Stimulated activated CD4-positive, alpha-beta T cell treated with anti-CD3 and anti-CD28 coated beads, Interleukin-12 subunit alpha, Interleukin-12 subunit beta, amount 100 ng/mL, for 4 hours (primary cell): ENCODE results near the gene SP100.

Experiments used
- DNase-seq: peaks from one replicate; pipeline ENCODE4 v3.0.0-alpha.2; 2020

The SP100 gene

GRCh38 chr2:230564805-230565779 is 149.1 kb downstream of the SP100 start:
- no peak for DNase-seq

GRCh38 chr2:230569298-230569697 is 153.3 kb downstream of the SP100 start:
- DNase-seq, result no peak

- no peak for DNase-seq
Observed at GRCh38 chr2:230570987-230571386, 155.0 kb downstream of the SP100 start.

- DNase-seq, result peak; percentile 8
Observed at GRCh38 chr2:230575642-230576324, 159.8 kb downstream of the SP100 start.

- DNase-seq, result no peak
Observed at GRCh38 chr2:230577114-230577513, 161.1 kb downstream of the SP100 start.

GRCh38 chr2:230578106-230578505 is 162.1 kb downstream of the SP100 start:
- no peak for DNase-seq

- no peak for DNase-seq
Observed at GRCh38 chr2:230582851-230583283, 166.9 kb downstream of the SP100 start.

- no peak for DNase-seq
Observed at GRCh38 chr2:230583581-230583980, 167.6 kb downstream of the SP100 start.

- DNase-seq, result no peak
Observed at GRCh38 chr2:230586328-230586982, 170.5 kb downstream of the SP100 start.

GRCh38 chr2:230589025-230589424 is 173.0 kb downstream of the SP100 start:
- no peak for DNase-seq

GRCh38 chr2:230589497-230590015 is 173.6 kb downstream of the SP100 start:
- DNase-seq, result no peak

- no peak for DNase-seq
Observed at GRCh38 chr2:230590333-230590732, 174.3 kb downstream of the SP100 start.

GRCh38 chr2:230591850-230592249 is 175.8 kb downstream of the SP100 start:
- no peak for DNase-seq

GRCh38 chr2:230592775-230593174 is 176.8 kb downstream of the SP100 start:
- no peak for DNase-seq
